Calu3 (cell line): ENCODE measurements around the gene P2RX2. TPM values are rescaled to one million over a fixed set of nuclear protein-coding genes. Genes with fewer than 3 reads are reported as not detected.

Source experiments
- BruUV-seq: library from RNA; stranded (reverse); fragments of 400-500 nt; replicated peaks from 2 replicates; lab custom pipeline; 2021; lab: Mats Ljungman, UMichigan
- CTCF ChIA-PET: fragments of 300-600 bp; sonication (Branson Sonifier 250); formaldehyde crosslinking; loops from one replicate; lab custom pipeline; 2022; ENCODE audit warnings: antibody characterized with exemption; lab: Charles Lee
- DNase-seq: peaks from one replicate; pipeline ENCODE4 v3.0.0; 2022
- H3K27ac Mint-ChIP-seq: one replicate; pipeline ENCODE4 v1.8.0; 2022; ENCODE audit warnings: mixed read lengths; ENCODE audit not compliant: unreplicated experiment
- H3K27me3 Mint-ChIP-seq: one replicate; pipeline ENCODE4 v1.8.0; 2022; ENCODE audit warnings: mixed read lengths; ENCODE audit not compliant: unreplicated experiment
- H3K36me3 Mint-ChIP-seq: one replicate; pipeline ENCODE4 v1.8.0; 2022; ENCODE audit warnings: mild to moderate bottlenecking, moderate library complexity, mixed read lengths; ENCODE audit not compliant: insufficient read depth, unreplicated experiment
- H3K4me1 Mint-ChIP-seq: one replicate; pipeline ENCODE4 v1.8.0; 2022; ENCODE audit warnings: mild to moderate bottlenecking, low read depth, mixed read lengths; ENCODE audit not compliant: unreplicated experiment
- H3K4me3 Mint-ChIP-seq: one replicate; pipeline ENCODE4 v1.8.0; 2022; ENCODE audit warnings: mild to moderate bottlenecking, low read depth, moderate library complexity, mixed read lengths; ENCODE audit not compliant: unreplicated experiment
- H3K9me3 Mint-ChIP-seq: one replicate; pipeline ENCODE4 v1.8.0; 2022; ENCODE audit warnings: low read depth, mixed read lengths; ENCODE audit not compliant: unreplicated experiment
- CTCF ChIP-seq: fragments of 200-600 bp; IDR thresholded peaks from one replicate; pipeline ENCODE4 v1.8.0; 2022; ENCODE audit warnings: antibody characterized with exemption; ENCODE audit not compliant: unreplicated experiment
- intact Hi-C: fragments of 100-400 bp; cut with micrococcal nuclease; formaldehyde crosslinking; loops from one replicate; pipeline ENCODE4 v1.10.0; 2022; ENCODE audit not compliant: unreplicated experiment
- total RNA-seq: library from RNA; stranded (reverse); gene quantifications from 2 replicates; pipeline ENCODE4 v1.2.3, GENCODE V29; 2022

Gene P2RX2
- total RNA-seq, 1 experiment from 2014 or later, result not detected

- no peak for DNase-seq
- CTCF ChIA-PET, result interaction anchor here (1.0 to 1.7 kb wide), 7 partner anchors 16 to 455 kb away, joined by 3 to 40 read pairs (median 4); no protein-coding TSS in a partner anchor
- Mint-ChIP-seq H3K27me3 (peaks cover 60% of the 10 kb centered on the region), H3K4me1 (no peaks in the 10 kb centered on the region), H3K36me3 (peaks cover 23% of the 10 kb centered on the region), H3K4me3 (no peak overlapping the region), H3K9me3 (peaks cover 3% of the 10 kb centered on the region), H3K27ac (no peak overlapping the region)
- intact Hi-C loops, result loop anchor here (1.0 to 5.0 kb wide), 2 partner anchors 200 to 463 kb away; no protein-coding TSS in a partner anchor
- TF ChIP-seq CTCF, result no peak
- no TSS peak for BruUV-seq
Observed at GRCh38 chr12:132615579-132616038, 3.0 kb upstream of the P2RX2 start.

GRCh38 chr12:132617135-132617701 is 1.4 kb upstream of the P2RX2 start:
- H3K4me1 Mint-ChIP-seq, result peaks cover 3% of the 10 kb centered on the region
- H3K36me3 Mint-ChIP-seq, result peaks cover 32% of the 10 kb centered on the region
- peaks cover 3% of the 10 kb centered on the region for H3K9me3 Mint-ChIP-seq
- CTCF ChIA-PET, result interaction anchor here (0.6 to 1.4 kb wide), 2 partner anchors 50 to 202 kb away, joined by 5 to 6 read pairs; no protein-coding TSS in a partner anchor
- H3K27ac Mint-ChIP-seq, result peak overlapping the region; percentile 73
- peaks cover 44% of the 10 kb centered on the region for H3K27me3 Mint-ChIP-seq
- DNase-seq, result no peak
- H3K4me3 Mint-ChIP-seq, result no peak overlapping the region
- no peak for TF ChIP-seq CTCF
- intact Hi-C loops, result loop anchor here (5.0 kb wide), 1 partner anchor 465 kb away; no protein-coding TSS in a partner anchor
- no TSS peak for BruUV-seq

GRCh38 chr12:132617822-132618682 is 524 bp upstream of the P2RX2 start:
- BruUV-seq, result no TSS peak
- peaks cover 3% of the 10 kb centered on the region for H3K9me3 Mint-ChIP-seq
- peaks cover 40% of the 10 kb centered on the region for H3K36me3 Mint-ChIP-seq
- TF ChIP-seq CTCF, result no peak
- peaks cover 42% of the 10 kb centered on the region for H3K27me3 Mint-ChIP-seq
- CTCF ChIA-PET, result no interaction called here
- DNase-seq, result no peak
- H3K4me3 Mint-ChIP-seq, result no peak overlapping the region
- intact Hi-C loops, result loop anchor here (5.0 kb wide), 1 partner anchor 466 kb away; no protein-coding TSS in a partner anchor
- peak overlapping the region; percentile 73 for H3K27ac Mint-ChIP-seq
- peaks cover 11% of the 10 kb centered on the region for H3K4me1 Mint-ChIP-seq

DNA sequence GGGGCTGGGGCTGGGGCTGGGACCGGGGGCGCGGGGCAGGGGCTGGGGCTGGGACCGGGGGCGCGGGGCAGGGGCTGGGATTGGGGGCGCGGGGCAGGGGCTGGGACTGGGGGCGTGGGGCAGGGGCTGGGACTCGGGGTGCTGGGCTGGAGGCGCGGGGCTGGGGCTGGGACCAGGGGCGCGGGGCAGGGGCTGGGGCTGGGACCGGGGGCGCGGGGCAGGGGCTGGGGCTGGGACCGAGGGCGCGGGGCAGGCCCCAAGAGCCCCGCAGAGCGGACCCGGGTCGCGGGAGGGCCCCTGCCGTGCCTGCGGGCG is 452 bp downstream of the P2RX2 start:
- CTCF ChIA-PET, result no interaction called here
- intact Hi-C loops, result loop anchor here (5.0 kb wide), 1 partner anchor 467 kb away; no protein-coding TSS in a partner anchor

More for the DNA sequence above, 452 bp downstream of the P2RX2 start:
- DNase-seq, result no peak
- Mint-ChIP-seq H3K36me3 (peaks cover 43% of the 10 kb centered on the region), H3K4me1 (peaks cover 19% of the 10 kb centered on the region), H3K27ac (no peak overlapping the region), H3K4me3 (no peak overlapping the region), H3K9me3 (peaks cover 3% of the 10 kb centered on the region), H3K27me3 (peaks cover 42% of the 10 kb centered on the region)
- BruUV-seq, result no TSS peak
- TF ChIP-seq CTCF, result no peak
